DMS153 (cell line): ENCODE measurements around the gene ACLY.

Source experiments
- DNase-seq: peaks from one replicate; lab custom pipeline; 2025; lab: John Stamatoyannopoulos, UW

ACLY gene

GRCh38 chr17:41918314-41919164 is at the start of gene ACLY:
TSS of gene ACLY (minus strand) at chr17:41918951. CDS start at chr17:41913873, 5,078 bp downstream.
- peak; percentile 91 for DNase-seq

GRCh38 chr17:41967921-41968578 is 49.3 kb upstream of the ACLY start:
- DNase-seq, result no peak

- DNase-seq, result no peak
Measured at GRCh38 chr17:41967141-41967920, 48.6 kb upstream of the ACLY start.

- peak; percentile 84 for DNase-seq
Measured at GRCh38 chr17:41966463-41967140, 47.9 kb upstream of the ACLY start, which contains the start of gene CNP. TSS of gene CNP (plus strand) at chr17:41966795. CDS start at chr17:41966885, 90 bp downstream.

GRCh38 chr17:41965694-41966462 is 47.1 kb upstream of the ACLY start:
- peak; percentile 88 for DNase-seq

- no peak for DNase-seq
Measured at GRCh38 chr17:41962768-41963434, 44.1 kb upstream of the ACLY start.

- DNase-seq, result no peak
Measured at GRCh38 chr17:41962111-41962510, 43.4 kb upstream of the ACLY start.

- no peak for DNase-seq
Measured at GRCh38 chr17:41959336-41960095, 40.8 kb upstream of the ACLY start.

GRCh38 chr17:41959030-41959335 is 40.2 kb upstream of the ACLY start:
- DNase-seq, result no peak

- no peak for DNase-seq
Measured at GRCh38 chr17:41957869-41958439, 39.2 kb upstream of the ACLY start.

GRCh38 chr17:41957031-41957868 is 38.5 kb upstream of the ACLY start:
- no peak for DNase-seq

GRCh38 chr17:41956522-41956921 is 37.8 kb upstream of the ACLY start:
- DNase-seq, result no peak

- DNase-seq, result no peak
Measured at GRCh38 chr17:41948762-41949460, 30.2 kb upstream of the ACLY start.

- no peak for DNase-seq
Measured at GRCh38 chr17:41944943-41945342, 26.2 kb upstream of the ACLY start.

GRCh38 chr17:41943492-41943891 is 24.7 kb upstream of the ACLY start:
- no peak for DNase-seq

- DNase-seq, result no peak
Measured at GRCh38 chr17:41942626-41943373, 24.0 kb upstream of the ACLY start.

- DNase-seq, result no peak
Measured at GRCh38 chr17:41941168-41941567, 22.4 kb upstream of the ACLY start.
